ENCODE measurements around the gene IGSF6.

IGSF6 gene

GRCh38 chr16:21602785-21603184 lies 49.6 kb downstream of the IGSF6 start:
- in situ Hi-C loops (cut with HindIII; ENCODE audit: low sequenced_read_pairs), result no loop called here

- in situ Hi-C loops (cut with HindIII; ENCODE audit: low sequenced_read_pairs), result no loop called here
Observed at GRCh38 chr16:21600031-21600773, 52.2 kb downstream of the IGSF6 start.

GRCh38 chr16:21599122-21600030 lies 53.0 kb downstream of the IGSF6 start, which contains the start of gene METTL9:
Gene METTL9, plus strand, starts transcription at chr16:21599577. Its CDS starts 157 bp downstream, at chr16:21599734.
- in situ Hi-C loops (cut with HindIII; ENCODE audit: low sequenced_read_pairs), result no loop called here

- in situ Hi-C loops (cut with HindIII; ENCODE audit: low sequenced_read_pairs), result no loop called here
Observed at GRCh38 chr16:21598701-21599121, 53.7 kb downstream of the IGSF6 start.

GRCh38 chr16:21598206-21598605 lies 54.2 kb downstream of the IGSF6 start:
- in situ Hi-C loops (cut with HindIII; ENCODE audit: low sequenced_read_pairs), result no loop called here

- in situ Hi-C loops (cut with HindIII; ENCODE audit: low sequenced_read_pairs), result no loop called here
Observed at GRCh38 chr16:21597561-21598030, 54.8 kb downstream of the IGSF6 start.

GRCh38 chr16:21593530-21594289 lies 58.7 kb downstream of the IGSF6 start:
- in situ Hi-C loops (cut with HindIII; ENCODE audit: low sequenced_read_pairs), result no loop called here

- in situ Hi-C loops (cut with HindIII; ENCODE audit: low sequenced_read_pairs), result no loop called here
Observed at GRCh38 chr16:21592191-21592590, 60.2 kb downstream of the IGSF6 start.

- in situ Hi-C loops (cut with HindIII; ENCODE audit: low sequenced_read_pairs), result no loop called here
Observed at GRCh38 chr16:21590796-21591195, 61.6 kb downstream of the IGSF6 start.

GRCh38 chr16:21590287-21590686 lies 62.1 kb downstream of the IGSF6 start:
- in situ Hi-C loops (cut with HindIII; ENCODE audit: low sequenced_read_pairs), result no loop called here

GRCh38 chr16:21589551-21589950 lies 62.9 kb downstream of the IGSF6 start:
- in situ Hi-C loops (cut with HindIII; ENCODE audit: low sequenced_read_pairs), result no loop called here

All from DLD1 (cell line).